Stimulated activated naive CD4-positive, alpha-beta T cell treated with Interleukin-2 at 50 U/mL for 16 hours (primary cell): ENCODE measurements around the gene ROM1.
"Not testable (repeated sequence)": the region's sequence is repeated elsewhere in the genome, so short reads cannot be mapped to it uniquely, and the experiment has no call there.

Experiments
- DNase-seq: peaks from one replicate; lab custom pipeline; 2025; lab: John Stamatoyannopoulos, UW

ROM1 gene

DNA sequence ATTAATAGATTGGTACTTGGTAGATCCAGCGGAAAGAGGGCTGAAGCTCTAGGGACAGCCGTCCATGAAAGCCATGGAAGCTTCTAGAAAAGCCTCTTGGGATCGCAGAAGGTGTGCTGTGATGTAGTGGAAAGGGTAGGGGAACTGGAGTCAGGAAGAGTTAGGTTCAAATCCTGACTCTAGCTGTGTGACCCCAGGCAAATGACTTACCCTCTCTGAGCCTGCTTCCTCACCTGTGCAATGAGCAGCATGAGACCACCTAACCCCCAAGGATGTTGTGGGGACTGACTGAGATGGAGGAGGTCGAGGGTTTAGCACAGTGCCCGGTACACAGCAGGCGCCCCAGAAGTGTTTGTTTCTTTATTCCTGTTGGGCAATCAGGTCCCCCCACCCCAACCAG, 2.7 kb upstream of the ROM1 start:
- DNase-seq: no peak

DNA sequence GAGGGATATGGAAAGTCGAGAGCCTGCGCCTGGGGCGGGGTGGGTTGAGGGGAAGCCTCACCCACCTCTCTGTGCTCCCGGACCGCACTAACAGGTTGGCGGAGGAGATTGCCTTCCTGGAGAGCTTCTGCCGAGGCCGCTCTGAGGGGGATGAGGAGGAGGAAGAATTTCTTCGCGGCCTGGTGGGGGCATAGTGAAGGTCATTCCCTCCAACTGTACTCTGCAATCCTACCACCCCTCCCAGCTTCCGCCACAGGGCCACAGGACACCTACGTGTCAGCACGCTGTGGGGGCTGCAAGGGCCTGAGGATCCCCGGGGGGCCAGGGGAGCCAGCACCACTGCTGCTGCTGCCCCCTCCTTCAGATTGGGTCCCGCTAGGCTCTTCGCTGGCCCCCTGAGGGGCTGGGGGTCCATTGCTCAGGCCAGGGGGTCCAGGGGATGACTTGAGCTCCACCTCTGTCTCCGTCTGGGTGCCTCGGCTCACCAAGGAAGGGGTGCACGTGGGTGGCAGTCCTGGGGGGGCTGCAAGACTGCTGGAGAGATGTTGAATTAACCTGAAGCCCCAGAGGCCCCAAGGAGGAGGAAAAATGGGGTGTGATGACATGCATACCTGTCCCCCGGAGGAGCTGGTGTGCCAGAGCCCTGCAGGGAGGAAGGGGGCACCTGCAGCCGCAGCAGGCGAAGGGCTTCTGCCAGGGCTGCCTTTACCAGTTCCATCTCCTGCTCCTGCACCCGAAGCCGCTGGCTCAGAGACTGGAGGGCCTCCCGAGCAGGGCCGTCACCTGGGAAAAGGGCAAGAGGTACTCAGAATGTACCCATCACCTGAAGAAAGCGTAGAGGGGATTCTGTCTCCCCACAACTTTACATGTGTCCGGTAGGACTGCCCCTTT, 2.0 kb upstream of the ROM1 start:
- no peak for DNase-seq

DNA sequence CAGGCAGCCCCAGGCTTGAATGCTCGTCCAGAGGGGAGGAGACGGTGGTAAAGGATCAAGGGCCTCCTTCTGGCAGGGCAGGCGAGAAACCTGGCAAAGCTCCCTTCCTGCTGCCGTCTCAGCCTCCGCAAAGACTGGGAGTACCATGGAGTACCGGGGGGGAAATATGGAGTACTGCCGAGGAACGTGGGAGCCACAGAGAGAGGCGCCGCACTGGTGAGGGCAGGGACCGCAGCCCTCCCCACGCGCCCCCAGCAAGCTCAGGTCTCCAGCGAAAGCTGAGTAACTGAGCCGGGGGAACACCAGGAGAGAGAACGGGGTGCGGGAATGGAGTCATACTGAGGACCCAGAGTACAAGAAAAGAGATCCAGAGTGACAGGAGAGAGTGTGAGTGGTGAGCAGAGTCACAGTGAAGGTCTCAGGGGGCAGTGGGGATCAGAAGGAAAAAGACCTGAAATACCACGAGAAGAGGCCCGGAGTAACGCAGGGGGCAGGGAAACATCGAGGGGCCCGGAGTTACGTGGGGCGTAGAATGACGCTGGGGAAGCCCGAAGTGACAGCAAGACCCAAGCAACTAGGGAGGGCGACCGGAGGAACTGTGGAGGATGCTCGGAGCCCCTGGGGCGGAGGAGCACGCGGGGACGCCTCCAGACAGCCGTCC, 1.2 kb upstream of the ROM1 start:
- DNase-seq: peak; percentile 69

DNA sequence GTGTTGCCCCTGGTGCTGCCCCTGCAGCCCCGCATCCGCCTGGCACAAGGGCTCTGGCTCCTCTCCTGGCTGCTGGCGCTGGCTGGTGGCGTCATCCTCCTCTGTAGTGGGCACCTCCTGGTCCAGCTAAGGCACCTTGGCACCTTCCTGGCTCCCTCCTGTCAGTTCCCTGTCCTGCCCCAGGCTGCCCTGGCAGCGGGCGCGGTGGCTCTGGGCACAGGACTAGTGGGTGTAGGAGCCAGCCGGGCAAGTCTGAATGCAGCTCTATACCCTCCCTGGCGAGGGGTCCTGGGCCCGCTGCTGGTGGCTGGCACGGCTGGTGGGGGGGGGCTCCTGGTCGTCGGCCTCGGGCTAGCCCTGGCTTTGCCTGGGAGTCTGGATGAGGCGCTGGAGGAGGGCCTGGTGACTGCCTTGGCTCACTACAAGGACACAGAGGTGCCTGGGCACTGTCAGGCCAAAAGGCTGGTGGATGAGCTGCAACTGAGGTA, 278 bp downstream of the ROM1 start:
- DNase-seq: no peak

DNA sequence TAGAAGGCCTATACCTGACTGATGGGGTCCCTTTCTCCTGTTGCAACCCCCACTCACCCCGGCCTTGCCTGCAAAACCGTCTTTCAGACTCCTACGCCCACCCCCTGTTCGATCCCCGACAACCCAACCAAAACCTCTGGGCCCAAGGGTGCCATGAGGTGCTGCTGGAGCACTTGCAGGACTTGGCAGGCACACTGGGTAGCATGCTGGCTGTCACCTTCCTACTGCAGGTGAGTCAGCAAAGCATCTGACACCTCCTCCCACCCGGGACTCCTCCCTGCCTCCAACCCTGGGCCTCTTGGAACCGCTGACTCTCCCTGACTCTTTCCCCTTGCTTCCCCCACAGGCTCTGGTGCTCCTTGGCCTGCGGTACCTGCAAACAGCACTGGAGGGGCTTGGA, 1.2 kb downstream of the ROM1 start:
- peak; percentile 45 for DNase-seq

DNA sequence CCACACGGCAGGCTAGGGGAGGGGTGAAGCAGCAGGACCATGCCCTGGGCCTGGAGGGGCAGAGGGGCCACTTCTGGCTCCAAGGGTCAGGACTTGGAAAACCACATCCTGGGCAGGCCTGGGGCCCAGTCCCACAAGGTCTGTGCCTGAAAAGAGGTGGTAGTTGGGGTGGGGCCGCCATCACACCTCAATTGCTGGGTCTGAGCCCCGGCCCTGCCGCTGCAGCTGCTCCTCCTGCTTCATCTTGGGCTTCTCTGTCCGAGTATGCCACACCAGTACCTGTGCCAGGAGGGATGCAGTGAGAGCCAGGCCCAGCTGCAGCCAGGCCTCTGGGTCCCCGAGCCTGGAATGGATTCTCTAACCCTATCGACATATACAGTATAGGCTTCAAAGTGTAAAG, 2.5 kb downstream of the ROM1 start:
- no peak for DNase-seq

DNA sequence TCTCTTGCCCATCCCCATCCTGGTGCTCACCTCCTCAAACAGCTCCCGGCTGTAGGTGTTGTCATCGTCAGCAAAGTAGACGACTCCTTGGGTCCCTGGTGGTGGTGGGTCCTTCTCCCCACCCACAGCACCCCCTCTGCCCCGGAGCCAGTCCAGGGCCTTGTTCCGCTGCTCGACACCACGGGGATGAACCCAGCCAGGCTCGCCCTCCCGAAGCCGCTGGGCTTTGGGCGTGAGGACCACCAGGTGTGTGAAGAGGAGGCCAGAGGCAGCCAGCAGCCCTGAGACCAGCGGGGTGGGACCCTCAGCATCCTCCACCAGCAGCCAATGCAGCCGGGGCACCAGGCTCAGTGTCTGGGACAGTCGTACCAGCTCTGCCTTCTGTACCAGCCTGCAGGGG, 3.9 kb downstream of the ROM1 start:
- DNase-seq: not testable (repeated sequence)

DNA sequence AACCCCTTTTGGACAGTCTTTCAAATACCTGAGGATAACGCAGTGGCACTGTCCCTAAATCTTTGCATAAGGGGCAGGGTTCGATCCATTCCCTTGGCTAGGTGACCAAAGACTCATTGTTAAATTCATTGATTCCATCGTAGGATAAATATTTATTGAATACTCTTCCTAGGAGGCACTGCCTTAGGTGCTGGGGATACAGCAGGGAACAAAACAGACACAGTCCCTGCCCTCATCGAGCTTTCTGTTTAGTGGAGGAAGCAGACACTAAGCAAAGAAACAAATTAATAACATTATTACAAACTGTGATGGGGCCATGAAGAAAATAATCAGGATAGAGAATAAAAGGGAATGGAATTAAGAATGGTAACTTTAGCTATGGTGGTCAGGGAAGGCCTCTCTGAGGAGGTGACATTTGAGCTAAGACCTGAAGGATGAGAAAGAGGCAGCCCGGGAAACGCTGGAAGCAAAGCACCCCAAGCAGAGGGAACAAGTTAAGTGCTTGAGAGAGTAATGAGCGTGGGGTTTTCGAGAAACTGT, 8.0 kb downstream of the ROM1 start:
- DNase-seq: no peak

DNA sequence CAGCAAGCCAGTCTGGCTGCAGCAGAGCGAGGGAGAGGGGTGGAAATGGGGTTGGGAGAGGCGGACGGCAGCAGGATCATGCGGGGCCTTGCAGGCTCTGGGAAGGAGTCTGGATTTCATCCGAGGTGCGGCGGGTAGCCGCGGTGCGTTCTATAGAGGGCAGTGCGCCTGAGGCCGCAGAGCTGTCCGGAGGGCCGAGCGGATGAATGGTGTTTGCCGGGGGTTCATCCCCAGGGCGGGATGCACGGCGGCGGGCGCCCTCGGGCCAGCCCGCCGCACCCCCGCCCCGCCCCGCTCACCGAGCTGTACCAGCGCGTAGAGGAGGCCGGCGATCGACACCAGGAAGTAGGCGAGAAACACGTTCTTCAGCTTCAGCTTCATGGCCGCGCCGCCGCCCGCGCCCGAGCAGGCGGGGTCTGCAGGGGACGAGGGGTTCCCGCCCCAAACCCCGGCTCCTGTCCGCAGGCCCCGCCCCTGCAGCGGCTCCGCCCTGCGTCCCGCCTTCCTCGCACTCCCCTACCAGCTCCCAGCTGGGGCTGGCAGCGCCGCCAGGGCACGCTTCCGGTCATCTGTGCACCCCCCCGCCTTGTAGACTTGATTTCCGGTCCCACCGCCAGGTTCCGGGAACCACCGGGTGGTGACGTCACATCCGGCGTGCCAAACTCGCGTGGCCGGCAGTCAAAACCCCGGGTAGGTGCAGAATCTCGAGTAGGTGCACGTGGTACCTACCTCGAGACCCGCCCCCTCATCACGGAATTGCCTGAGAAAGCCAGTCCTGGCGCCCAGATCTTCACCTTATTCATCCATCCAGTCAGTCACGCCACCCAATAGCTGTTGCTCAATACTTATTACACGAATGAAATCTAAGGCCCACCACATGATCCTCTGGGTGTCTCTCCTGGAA, 8.8 kb downstream of the ROM1 start, which contains the start of gene B3GAT3:
B3GAT3 (minus strand) TSS at position 420 of the 904 bp plus-strand sequence; CDS start at position 381, 39 bp downstream.
- DNase-seq: peak; percentile 94

DNA sequence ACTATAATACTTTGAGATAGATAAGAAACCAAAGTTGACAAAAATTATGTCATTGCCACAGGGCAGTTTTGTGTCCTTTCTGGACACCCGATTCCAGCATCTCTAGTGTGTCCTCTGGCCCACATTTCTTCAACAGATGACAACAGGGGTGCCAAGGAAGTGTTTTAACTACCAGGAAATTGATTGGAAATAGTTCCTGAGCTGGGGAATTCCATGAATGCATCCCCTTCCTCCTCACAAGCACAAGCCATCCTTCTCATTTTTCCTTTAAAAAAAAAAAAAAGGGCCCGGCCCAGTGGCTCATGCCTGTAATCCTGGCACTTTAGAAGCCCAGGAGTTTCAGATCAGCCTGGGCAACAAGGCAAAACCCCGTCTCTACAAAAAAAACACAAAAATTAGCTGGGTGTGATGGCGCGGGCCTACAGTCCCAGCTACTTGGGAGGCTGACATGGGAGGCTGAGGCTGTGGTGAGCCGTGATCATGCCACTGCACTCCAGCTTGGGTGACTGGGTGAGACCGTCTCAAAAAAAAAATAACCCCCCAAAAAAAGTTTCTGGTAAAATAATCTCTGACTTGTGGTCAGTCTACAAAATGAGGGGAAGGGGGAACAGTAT, 9.5 kb downstream of the ROM1 start:
- no peak for DNase-seq

DNA sequence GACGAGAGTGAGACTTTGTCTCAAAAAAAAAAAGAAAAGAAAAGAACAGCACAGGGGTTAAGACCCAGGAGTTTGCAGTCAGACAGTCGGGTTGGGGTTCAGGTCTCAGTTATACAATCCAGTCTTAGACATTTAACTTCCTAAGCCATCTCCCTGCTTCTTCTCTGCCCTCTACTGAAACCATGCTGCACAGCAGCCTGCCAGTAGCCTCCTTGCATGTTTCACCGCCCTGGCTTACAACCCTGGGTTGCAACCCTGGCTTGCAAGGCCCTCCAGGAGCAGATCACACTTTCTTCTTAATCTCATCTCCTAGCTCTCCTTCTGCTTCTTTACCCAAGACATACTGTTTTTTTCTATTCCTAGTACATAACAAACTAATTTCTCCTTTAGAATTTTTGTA, 14.7 kb downstream of the ROM1 start:
- DNase-seq: no peak

DNA sequence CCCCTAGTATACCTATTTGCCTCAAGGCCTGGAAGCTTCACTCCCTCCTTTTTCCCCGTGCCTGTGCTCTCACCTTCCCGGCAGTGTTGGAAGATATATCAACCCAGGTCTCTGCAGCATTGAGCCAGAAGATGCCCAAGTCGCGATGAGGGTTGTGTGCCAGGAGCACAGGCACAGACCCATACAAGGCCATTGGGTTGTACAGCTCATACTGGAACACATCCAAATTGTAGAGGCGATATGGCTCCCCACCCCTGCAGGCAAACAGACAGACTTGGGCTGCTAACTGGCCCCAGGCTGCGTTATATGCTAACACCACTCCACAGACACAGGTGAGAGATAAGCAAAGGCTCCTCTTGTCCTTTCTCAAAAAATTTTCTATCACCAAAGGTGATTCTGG, 19.4 kb downstream of the ROM1 start:
- no peak for DNase-seq

DNA sequence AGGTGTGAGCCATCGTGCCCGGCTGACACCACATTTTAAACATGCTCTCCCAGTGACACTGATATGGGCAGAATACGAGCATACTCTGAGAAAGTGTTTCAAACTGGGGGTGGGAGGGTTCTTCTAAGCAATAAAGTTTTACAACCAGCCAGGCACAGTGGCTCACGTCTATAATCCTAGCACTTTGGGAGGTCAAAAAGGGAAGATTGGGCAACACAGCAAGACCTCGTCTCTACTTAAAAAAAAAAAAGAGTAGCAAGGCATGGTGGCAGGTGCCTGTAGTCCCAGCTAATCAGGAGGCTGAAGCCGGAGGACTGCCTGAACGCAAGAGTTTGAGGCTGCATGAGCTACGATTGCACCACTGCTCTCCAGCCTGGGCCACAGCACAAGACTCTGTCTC, 31.2 kb downstream of the ROM1 start:
- no peak for DNase-seq

DNA sequence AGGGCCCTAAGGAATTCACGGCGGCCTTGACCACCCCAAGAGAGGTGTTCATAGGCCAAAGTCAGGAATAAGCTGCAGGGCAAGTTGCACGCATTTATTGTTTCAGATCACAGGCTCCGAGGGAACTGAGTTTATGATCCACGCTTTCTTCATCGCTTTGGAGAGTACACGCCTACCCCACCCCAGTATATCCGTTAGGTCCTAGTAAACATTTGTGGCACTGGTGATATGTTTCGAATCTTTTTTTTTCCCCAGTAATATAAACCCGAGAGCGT, 32.6 kb downstream of the ROM1 start:
- no peak for DNase-seq

DNA sequence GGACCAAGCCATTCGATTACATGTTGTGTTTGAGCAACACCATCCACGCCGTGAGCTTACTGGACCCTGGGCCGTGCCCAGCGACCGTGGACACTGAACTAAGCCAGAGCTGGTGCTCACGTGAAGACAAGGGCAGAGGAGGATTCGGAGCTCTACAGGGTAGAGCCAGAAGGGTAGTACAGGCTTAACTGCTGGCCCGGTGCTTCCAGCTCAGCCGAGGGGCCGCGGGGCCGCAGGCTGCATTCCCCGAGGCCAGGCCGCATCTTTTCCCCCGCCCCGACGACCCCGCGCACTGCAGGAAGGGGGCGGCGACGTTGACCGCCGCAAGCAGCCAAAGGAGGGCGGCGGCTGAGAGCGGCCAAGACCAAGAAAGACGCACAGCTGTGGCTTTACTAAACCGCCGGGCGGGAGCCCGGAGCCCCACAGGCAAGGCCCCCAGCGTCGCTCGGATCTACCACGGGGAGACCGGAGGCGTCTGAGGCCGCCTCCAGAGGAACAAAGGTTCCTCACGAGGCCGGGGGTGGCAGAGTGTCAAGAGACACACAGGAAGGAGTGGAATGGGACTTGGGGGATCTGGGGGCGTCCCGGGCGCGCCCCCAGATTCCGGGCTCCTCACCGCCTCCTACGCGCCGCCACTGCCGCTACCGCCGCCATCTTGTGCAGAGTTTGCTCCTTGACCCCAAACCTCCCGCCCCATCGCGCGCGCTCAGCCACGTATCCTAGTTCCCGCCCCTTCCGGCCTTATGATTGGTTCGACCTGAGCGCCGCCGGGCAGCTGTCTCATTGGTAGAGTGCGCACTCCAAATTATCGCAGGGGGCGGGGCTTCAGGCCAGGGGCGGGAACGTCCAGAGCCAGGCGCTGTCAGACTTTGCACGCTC, 33.1 kb downstream of the ROM1 start, which contains the start of gene GANAB:
GANAB (minus strand) TSS at position 668 of the 879 bp plus-strand sequence; CDS start at position 654, 14 bp downstream.
- DNase-seq: peak; percentile 100

DNA sequence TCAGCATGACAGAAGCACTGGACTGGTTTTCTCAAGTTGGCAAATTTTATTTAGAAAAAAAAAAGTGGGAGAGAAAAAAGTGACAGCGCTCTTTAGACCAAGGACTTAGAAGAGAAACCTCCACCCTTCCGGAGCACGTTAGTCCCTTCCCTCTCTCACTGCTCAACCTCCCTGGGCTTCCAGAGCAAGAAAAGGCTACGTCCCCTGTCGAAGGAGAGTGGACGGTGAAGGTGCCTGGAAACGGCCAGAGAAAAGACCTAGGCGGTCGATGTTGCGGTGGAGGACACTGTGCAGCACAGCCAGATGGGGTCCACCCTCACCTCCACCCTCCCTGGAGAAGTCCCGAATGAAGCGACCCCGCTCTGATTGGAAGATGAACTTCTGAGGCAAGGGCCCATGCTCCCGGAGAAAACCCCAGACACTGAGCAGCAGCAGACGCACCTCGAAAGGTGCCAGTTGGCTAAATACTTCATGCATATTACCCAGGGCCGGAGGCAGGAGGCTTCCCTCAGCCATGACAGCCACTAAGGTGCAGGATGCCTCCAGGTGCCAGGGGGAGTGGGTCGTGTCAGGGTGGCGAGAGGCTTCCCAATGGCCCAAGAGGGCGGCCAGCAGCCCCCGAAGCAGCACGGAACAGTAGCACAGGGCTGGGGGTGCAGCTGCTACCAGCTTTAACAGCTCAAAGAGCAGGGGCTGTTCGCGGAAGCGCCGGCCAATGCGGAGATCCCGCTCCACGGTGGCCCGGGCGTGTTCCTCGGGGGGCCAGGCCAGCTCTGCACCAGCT, 34.0 kb downstream of the ROM1 start:
- DNase-seq: no peak

DNA sequence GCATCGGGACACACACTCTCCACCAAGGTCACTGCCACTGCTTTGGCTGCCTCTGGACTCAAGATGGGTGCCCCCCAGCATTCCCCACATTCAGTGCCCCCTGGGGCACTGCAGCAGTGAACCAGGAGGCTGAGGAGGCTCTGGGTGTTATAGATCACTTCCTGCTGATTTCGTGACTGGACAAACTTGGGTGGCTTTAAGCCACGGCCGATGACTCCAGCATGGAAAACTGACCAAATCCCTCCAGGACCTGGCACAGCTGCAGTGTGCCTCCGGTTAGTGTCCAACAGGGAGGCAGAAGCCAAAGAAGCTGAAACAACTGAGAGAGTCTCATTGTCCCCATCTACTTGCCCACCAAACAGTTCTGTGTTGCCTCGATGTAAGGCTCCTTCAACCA, 34.5 kb downstream of the ROM1 start:
- DNase-seq: no peak

DNA sequence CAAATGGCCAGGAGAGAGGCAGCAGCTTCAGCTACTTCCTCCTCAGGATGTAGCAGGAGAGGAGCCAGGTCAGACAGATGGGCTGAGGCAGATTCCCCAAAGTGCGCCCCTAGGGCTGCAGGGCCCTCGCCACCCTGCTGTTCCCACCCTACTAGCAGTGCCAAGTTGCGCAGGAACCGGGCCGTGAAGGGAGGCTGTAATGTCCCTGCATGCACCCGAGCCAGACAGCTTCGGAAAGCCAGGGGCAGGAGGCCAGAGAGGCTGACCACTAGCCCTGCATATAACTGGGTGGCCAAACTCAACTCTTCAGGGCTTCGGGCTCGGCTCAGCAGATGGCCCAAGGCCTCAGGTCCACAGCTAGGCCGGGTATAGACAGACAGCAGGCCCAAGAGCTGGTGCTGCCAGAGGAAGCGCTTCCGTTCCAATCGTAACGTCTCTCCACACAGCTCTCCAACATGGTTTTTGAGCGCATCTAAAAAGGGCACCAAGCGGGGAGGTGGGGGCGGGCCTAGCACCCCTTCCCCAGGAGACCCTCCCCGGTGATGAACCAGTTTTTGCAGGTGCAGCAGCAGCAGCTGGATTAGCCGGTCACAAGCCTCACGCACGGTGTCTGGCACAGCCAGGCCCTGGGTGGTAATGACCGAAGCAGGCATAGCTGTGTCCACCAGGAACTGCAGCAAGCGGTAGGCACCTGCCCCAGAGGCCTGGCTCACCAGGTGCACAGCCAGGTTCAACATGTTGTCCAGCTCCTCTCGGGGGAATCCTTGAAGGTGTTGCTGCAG, 35.3 kb downstream of the ROM1 start:
- DNase-seq: no peak

DNA sequence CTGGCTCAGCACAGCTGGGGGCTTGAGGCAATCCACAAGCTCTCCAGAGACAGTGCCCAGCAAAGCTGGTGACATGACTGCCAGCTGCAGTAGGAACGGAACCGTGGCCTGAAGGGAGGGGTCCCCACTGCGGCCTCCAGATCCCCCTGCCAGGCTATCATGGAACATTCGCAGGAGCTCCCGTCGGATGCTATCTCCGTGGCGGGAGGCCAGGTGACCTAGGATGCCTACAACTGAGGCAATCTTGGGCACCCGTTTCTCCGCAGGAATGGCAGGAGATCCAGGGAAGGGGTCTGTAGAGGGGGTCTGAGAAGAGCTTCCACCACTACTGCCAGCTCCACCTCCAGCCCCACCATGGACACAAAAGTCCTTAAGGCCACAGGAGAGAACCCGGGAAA, 35.9 kb downstream of the ROM1 start:
- DNase-seq: no peak
